Neural progenitor cell (in vitro differentiated cells): ENCODE measurements around the gene ZNF595.
"Not testable (repeated sequence)": the region's sequence is repeated elsewhere in the genome, so short reads cannot be mapped to it uniquely, and the experiment has no call there.

Source experiments
- CTCF ChIP-seq: fragments of 200-600 bp; sonication (generic); IDR thresholded peaks from 2 replicates; pipeline ENCODE4 v1.5.1; 2017; ENCODE audit warnings: antibody characterized with exemption, mild to moderate bottlenecking
- EZH2 ChIP-seq: fragments of 200-600 bp; sonication (generic); IDR thresholded peaks from 2 replicates; pipeline ENCODE4 v1.6.1; 2017; ENCODE audit warnings: antibody characterized with exemption, mild to moderate bottlenecking, moderate library complexity

GRCh38 chr4:123922-124274 is 70.8 kb downstream of the ZNF595 start:
- TF ChIP-seq CTCF, EZH2: not testable (repeated sequence)
